ENCODE results near the gene HSPE1. TPM values are rescaled to one million over a fixed set of nuclear protein-coding genes. Genes with fewer than 3 reads are reported as not detected.
"Not testable (repeated sequence)": the region's sequence is repeated elsewhere in the genome, so short reads cannot be mapped to it uniquely, and the experiment has no call there.

Gene HSPE1
- total RNA-seq, 5 donors from 2014 or later (not counting 1 experiment from before 2014, with no cell fraction given): 49.9 to 72.7 (median 55.1) TPM

- CTCF ChIA-PET: interaction anchor here in 1 of 2 donors (0.7 kb wide), 1 partner anchor 553 kb away, joined by 9 read pairs; no protein-coding TSS in a partner anchor
These were observed 28.0 kb upstream of the HSPE1 start for GRCh38 chr2:197472166-197472565.

GRCh38 chr2:197477797-197478196 lies 22.4 kb upstream of the HSPE1 start:
- CTCF ChIA-PET: interaction anchor here in 1 of 2 donors (0.5 kb wide), 1 partner anchor 55 kb away, joined by 3 read pairs; no protein-coding TSS in a partner anchor

More at GRCh38 chr2:197472166-197472565, 28.0 kb upstream of the HSPE1 start:
- Histone ChIP-seq H3K36me3 (ENCODE audit: control insufficient read depth in 2 of 2, extremely low read depth in 1 of 2, insufficient read depth in 1 of 2, low read length in 1 of 2) (peaks cover 10 to 85% of the 10 kb centered on the region in 2 donors), H3K27me3 (replicated peaks in 1 of 2; ENCODE audit: control insufficient read depth in 2 of 2, extremely low read depth in 1 of 2, insufficient read depth in 2 of 2, low read length in 1 of 2) (no peaks in the 10 kb centered on the region), H3K4me3 (ENCODE audit: control insufficient read depth in 1 of 2, extremely low read depth in 1 of 2, low read length in 1 of 2) (no peak overlapping the region), H3K27ac (ENCODE audit: low read length) (no peak overlapping the region), H3K9me3 (no peaks in the 10 kb centered on the region), H3K4me1 (ENCODE audit: control insufficient read depth in 1 of 2, extremely low read depth in 1 of 2, insufficient read depth in 2 of 2, low read length in 2 of 2) (no peaks in the 10 kb centered on the region)
- Mint-ChIP-seq H3K27ac (no peak overlapping the region), H3K4me3 (no peak overlapping the region), H3K27me3 (no peaks in the 10 kb centered on the region), H3K9me3 (no peaks in the 10 kb centered on the region), H3K36me3 (peaks cover 33% of the 10 kb centered on the region), H3K4me1 (peaks cover 0 to 5% (median 0%) of the 10 kb centered on the region in 3 donors)
- DNase-seq (no peak), ATAC-seq (replicated peaks in 1 of 4) (no peak)
- POLR2A ChIA-PET: no interaction called here
- 100% methylated on average over 2 of the region's 5 CpGs for WGBS (ENCODE audit: insufficient coverage)

GRCh38 chr2:197480165-197481036 lies 19.8 kb upstream of the HSPE1 start:
- POLR2A ChIA-PET: interaction anchor here (0.5 to 0.7 kb wide), 3 partner anchors 8 to 30 kb away, joined by 3 to 5 read pairs (median 4); no protein-coding TSS in a partner anchor
- Mint-ChIP-seq H3K36me3 (peaks cover 49% of the 10 kb centered on the region), H3K9me3 (peaks cover 0 to 4% (median 0%) of the 10 kb centered on the region in 3 donors), H3K27ac (peak overlapping the region in 1 of 2 donors; percentile 39), H3K27me3 (no peaks in the 10 kb centered on the region), H3K4me3 (no peak overlapping the region), H3K4me1 (no peaks in the 10 kb centered on the region)
- no peak for DNase-seq
- no peak overlapping the region for H3K4me3 ChIP-seq (ENCODE audit: control insufficient read depth in 1 of 2, extremely low read depth in 1 of 2, low read length in 1 of 2)
- no peaks in the 10 kb centered on the region for H3K9me3 ChIP-seq
- CTCF ChIA-PET: no interaction called here
- no CpG with 5 or more reads among the region's 9 CpGs for WGBS (ENCODE audit: insufficient coverage)
- peak in 1 of 4 experiments; percentile 26 for ATAC-seq (replicated peaks in 1 of 4)
- no peaks in the 10 kb centered on the region for H3K4me1 ChIP-seq (ENCODE audit: control insufficient read depth in 1 of 2, extremely low read depth in 1 of 2, insufficient read depth in 2 of 2, low read length in 2 of 2)
- no peak overlapping the region for H3K27ac ChIP-seq (ENCODE audit: low read length)
- H3K36me3 ChIP-seq (ENCODE audit: control insufficient read depth in 2 of 2, extremely low read depth in 1 of 2, insufficient read depth in 1 of 2, low read length in 1 of 2): peaks cover 12 to 44% of the 10 kb centered on the region in 2 donors
- H3K27me3 ChIP-seq (replicated peaks in 1 of 2; ENCODE audit: control insufficient read depth in 2 of 2, extremely low read depth in 1 of 2, insufficient read depth in 2 of 2, low read length in 1 of 2): no peaks in the 10 kb centered on the region

More at GRCh38 chr2:197477797-197478196, 22.4 kb upstream of the HSPE1 start:
- Histone ChIP-seq H3K27ac (ENCODE audit: low read length) (no peak overlapping the region), H3K27me3 (replicated peaks in 1 of 2; ENCODE audit: control insufficient read depth in 2 of 2, extremely low read depth in 1 of 2, insufficient read depth in 2 of 2, low read length in 1 of 2) (no peaks in the 10 kb centered on the region), H3K36me3 (ENCODE audit: control insufficient read depth in 2 of 2, extremely low read depth in 1 of 2, insufficient read depth in 1 of 2, low read length in 1 of 2) (peaks cover 8 to 60% of the 10 kb centered on the region in 2 donors), H3K4me3 (ENCODE audit: control insufficient read depth in 1 of 2, extremely low read depth in 1 of 2, low read length in 1 of 2) (no peak overlapping the region), H3K9me3 (no peaks in the 10 kb centered on the region), H3K4me1 (ENCODE audit: control insufficient read depth in 1 of 2, extremely low read depth in 1 of 2, insufficient read depth in 2 of 2, low read length in 2 of 2) (no peaks in the 10 kb centered on the region)
- WGBS (ENCODE audit: insufficient coverage): no CpG with 5 or more reads among the region's 3 CpGs
- POLR2A ChIA-PET: interaction anchor here in 1 of 2 donors (1.3 kb wide), 1 partner anchor 20 kb away, joined by 8 read pairs; no protein-coding TSS in a partner anchor
- H3K27me3 Mint-ChIP-seq: no peaks in the 10 kb centered on the region
- no peaks in the 10 kb centered on the region for H3K4me1 Mint-ChIP-seq
- H3K36me3 Mint-ChIP-seq: peaks cover 51% of the 10 kb centered on the region
- H3K9me3 Mint-ChIP-seq: no peaks in the 10 kb centered on the region
- peak overlapping the region in 1 of 2 donors; percentile 29 for H3K27ac Mint-ChIP-seq
- ATAC-seq (replicated peaks in 1 of 4) (no peak), DNase-seq (no peak)
- H3K4me3 Mint-ChIP-seq: no peak overlapping the region

GRCh38 chr2:197484248-197484647 lies 15.9 kb upstream of the HSPE1 start:
- no CpG with 5 or more reads among the region's 3 CpGs for WGBS (ENCODE audit: insufficient coverage)
- not testable (repeated sequence) for H3K27me3 Mint-ChIP-seq, H3K4me3 Mint-ChIP-seq

GRCh38 chr2:197486175-197486574 lies 14.0 kb upstream of the HSPE1 start:
- Mint-ChIP-seq H3K36me3 (peaks cover 58% of the 10 kb centered on the region), H3K4me1 (no peaks in the 10 kb centered on the region), H3K9me3 (peaks cover 0 to 4% (median 0%) of the 10 kb centered on the region in 3 donors), H3K27me3 (no peaks in the 10 kb centered on the region), H3K4me3 (no peak overlapping the region), H3K27ac (peak overlapping the region in 1 of 2 donors; percentile 56)
- WGBS (ENCODE audit: insufficient coverage): no CpG with 5 or more reads among the region's 2 CpGs
- Histone ChIP-seq H3K9me3 (no peaks in the 10 kb centered on the region), H3K27me3 (replicated peaks in 1 of 2; ENCODE audit: control insufficient read depth in 2 of 2, extremely low read depth in 1 of 2, insufficient read depth in 2 of 2, low read length in 1 of 2) (no peaks in the 10 kb centered on the region), H3K36me3 (ENCODE audit: control insufficient read depth in 2 of 2, extremely low read depth in 1 of 2, insufficient read depth in 1 of 2, low read length in 1 of 2) (peaks cover 10 to 52% of the 10 kb centered on the region in 2 donors), H3K27ac (ENCODE audit: low read length) (no peak overlapping the region), H3K4me3 (ENCODE audit: control insufficient read depth in 1 of 2, extremely low read depth in 1 of 2, low read length in 1 of 2) (no peak overlapping the region), H3K4me1 (ENCODE audit: control insufficient read depth in 1 of 2, extremely low read depth in 1 of 2, insufficient read depth in 2 of 2, low read length in 2 of 2) (no peaks in the 10 kb centered on the region)
- DNase-seq (no peak), ATAC-seq (replicated peaks in 1 of 4) (no peak)
- ChIA-PET POLR2A (no interaction called here), CTCF (no interaction called here)

More at GRCh38 chr2:197484248-197484647, 15.9 kb upstream of the HSPE1 start:
- DNase-seq; ATAC-seq (replicated peaks in 1 of 4); POLR2A ChIA-PET; H3K4me1 ChIP-seq (ENCODE audit: control insufficient read depth in 1 of 2, extremely low read depth in 1 of 2, insufficient read depth in 2 of 2, low read length in 2 of 2); H3K9me3 Mint-ChIP-seq; H3K4me1 Mint-ChIP-seq; H3K27ac ChIP-seq (ENCODE audit: low read length); H3K9me3 ChIP-seq; H3K27ac Mint-ChIP-seq; H3K27me3 ChIP-seq (replicated peaks in 1 of 2; ENCODE audit: control insufficient read depth in 2 of 2, extremely low read depth in 1 of 2, insufficient read depth in 2 of 2, low read length in 1 of 2); H3K4me3 ChIP-seq (ENCODE audit: control insufficient read depth in 1 of 2, extremely low read depth in 1 of 2, low read length in 1 of 2): not testable (repeated sequence)
- H3K36me3 ChIP-seq (ENCODE audit: control insufficient read depth in 2 of 2, extremely low read depth in 1 of 2, insufficient read depth in 1 of 2, low read length in 1 of 2): peaks cover 17 to 41% of the 10 kb centered on the region in 2 donors
- H3K36me3 Mint-ChIP-seq: peaks cover 55% of the 10 kb centered on the region
- CTCF ChIA-PET: interaction anchor here in 1 of 2 donors (0.6 kb wide), 1 partner anchor 31 kb away, joined by 4 read pairs; no protein-coding TSS in a partner anchor

GRCh38 chr2:197487385-197487784 lies 12.8 kb upstream of the HSPE1 start:
- ChIA-PET POLR2A (interaction anchor here in 1 of 2 donors (0.6 kb wide), 1 partner anchor 11 kb away, joined by 3 read pairs; no protein-coding TSS in a partner anchor), CTCF (no interaction called here)
- Histone ChIP-seq H3K4me3 (ENCODE audit: control insufficient read depth in 1 of 2, extremely low read depth in 1 of 2, low read length in 1 of 2) (no peak overlapping the region), H3K9me3 (no peaks in the 10 kb centered on the region), H3K27me3 (replicated peaks in 1 of 2; ENCODE audit: control insufficient read depth in 2 of 2, extremely low read depth in 1 of 2, insufficient read depth in 2 of 2, low read length in 1 of 2) (no peaks in the 10 kb centered on the region), H3K27ac (ENCODE audit: low read length) (no peak overlapping the region), H3K36me3 (ENCODE audit: control insufficient read depth in 2 of 2, extremely low read depth in 1 of 2, insufficient read depth in 1 of 2, low read length in 1 of 2) (peaks cover 10 to 61% of the 10 kb centered on the region in 2 donors), H3K4me1 (ENCODE audit: control insufficient read depth in 1 of 2, extremely low read depth in 1 of 2, insufficient read depth in 2 of 2, low read length in 2 of 2) (no peaks in the 10 kb centered on the region)
- DNase-seq (no peak), ATAC-seq (replicated peaks in 1 of 4) (no peak)
- H3K9me3 Mint-ChIP-seq: peaks cover 0 to 4% (median 0%) of the 10 kb centered on the region in 3 donors
- WGBS (ENCODE audit: insufficient coverage): 100% methylated on average over 2 of the region's 4 CpGs
- peaks cover 58% of the 10 kb centered on the region for H3K36me3 Mint-ChIP-seq
- H3K27ac Mint-ChIP-seq: peak overlapping the region in 1 of 2 donors; percentile 23
- no peaks in the 10 kb centered on the region for H3K27me3 Mint-ChIP-seq
- H3K4me1 Mint-ChIP-seq: no peaks in the 10 kb centered on the region
- no peak overlapping the region for H3K4me3 Mint-ChIP-seq
